Gastroesophageal sphincter (tissue), 3 donors: Measurements from ENCODE around the gene ST3GAL6.

Experiments
- POLR2A ChIP-seq, 2 donors: fragments of 450-650 bp; IDR thresholded peaks; one replicate each; pipeline ENCODE4 v1.6.1; 2017; ENCODE audit warnings: antibody characterized with exemption in 2 of 2, mild to moderate bottlenecking in 2 of 2, moderate library complexity in 1 of 2
- TF ChIP-seq, protein P1 (sequence below), 4 experiments: fragments of 200-600 bp in 2 of 4; fragments of 450-650 bp in 2 of 4; sonication (generic) in 1 of 4; IDR thresholded peaks; one replicate each; pipeline ENCODE4 v1.5.1; 2017 to 2019; ENCODE audit warnings: antibody characterized with exemption in 4 of 4, mild to moderate bottlenecking in 2 of 4, moderate library complexity in 2 of 4

- TF ChIP-seq, protein P1, sequence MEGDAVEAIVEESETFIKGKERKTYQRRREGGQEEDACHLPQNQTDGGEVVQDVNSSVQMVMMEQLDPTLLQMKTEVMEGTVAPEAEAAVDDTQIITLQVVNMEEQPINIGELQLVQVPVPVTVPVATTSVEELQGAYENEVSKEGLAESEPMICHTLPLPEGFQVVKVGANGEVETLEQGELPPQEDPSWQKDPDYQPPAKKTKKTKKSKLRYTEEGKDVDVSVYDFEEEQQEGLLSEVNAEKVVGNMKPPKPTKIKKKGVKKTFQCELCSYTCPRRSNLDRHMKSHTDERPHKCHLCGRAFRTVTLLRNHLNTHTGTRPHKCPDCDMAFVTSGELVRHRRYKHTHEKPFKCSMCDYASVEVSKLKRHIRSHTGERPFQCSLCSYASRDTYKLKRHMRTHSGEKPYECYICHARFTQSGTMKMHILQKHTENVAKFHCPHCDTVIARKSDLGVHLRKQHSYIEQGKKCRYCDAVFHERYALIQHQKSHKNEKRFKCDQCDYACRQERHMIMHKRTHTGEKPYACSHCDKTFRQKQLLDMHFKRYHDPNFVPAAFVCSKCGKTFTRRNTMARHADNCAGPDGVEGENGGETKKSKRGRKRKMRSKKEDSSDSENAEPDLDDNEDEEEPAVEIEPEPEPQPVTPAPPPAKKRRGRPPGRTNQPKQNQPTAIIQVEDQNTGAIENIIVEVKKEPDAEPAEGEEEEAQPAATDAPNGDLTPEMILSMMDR (IDR thresholded peaks at IDR 0.05): no peak
- no peak for TF ChIP-seq POLR2A (IDR thresholded peaks at IDR 0.05)
Measured at GRCh38 chr3:98788651-98789050, 25.5 kb downstream of the ST3GAL6 start.
